GM23338 (cell line): ENCODE results near the gene HDAC10. TPM values are rescaled to one million over a fixed set of nuclear protein-coding genes. Genes with fewer than 3 reads are reported as not detected.

Source experiments
- ATAC-seq: fragments of 200-7000 bp; cut with Tn5 transposase; 3 replicates; pipeline ENCODE4 v1.9.1; 2020
- DNase-seq: peaks from one replicate; pipeline ENCODE4 v3.0.0-alpha.2; 2015; ENCODE audit warnings: low spot score
- H2AFZ ChIP-seq: fragments of 200-600 bp; sonication (generic); 2 replicates; pipeline ENCODE4 v1.8.0; 2016; ENCODE audit warnings: antibody characterized with exemption, mild to moderate bottlenecking, moderate library complexity
- H3F3A ChIP-seq: fragments of 200-600 bp; sonication (generic); replicated peaks from 2 replicates; pipeline ENCODE4 v1.8.0; 2017; ENCODE audit warnings: antibody characterized with exemption, mixed run types, low read depth
- H3K27ac ChIP-seq: fragments of 200-600 bp; sonication (generic); 2 replicates; pipeline ENCODE4 v1.6.1; 2016; ENCODE audit warnings: low read depth
- H3K27me3 ChIP-seq: fragments of 200-600 bp; sonication (generic); 2 replicates; pipeline ENCODE4 v1.8.0; 2016; ENCODE audit warnings: mild to moderate bottlenecking, mixed run types, moderate library complexity; ENCODE audit not compliant: insufficient read depth
- H3K36me3 ChIP-seq: fragments of 200-600 bp; sonication (generic); 2 replicates; pipeline ENCODE4 v1.8.0; 2016; ENCODE audit warnings: mild to moderate bottlenecking; ENCODE audit not compliant: insufficient read depth
- H3K4me1 ChIP-seq: fragments of 200-600 bp; sonication (generic); 2 replicates; pipeline ENCODE4 v1.8.0; 2016; ENCODE audit warnings: mild to moderate bottlenecking, moderate library complexity; ENCODE audit not compliant: insufficient read depth
- H3K4me2 ChIP-seq: fragments of 200-600 bp; sonication (generic); 2 replicates; pipeline ENCODE4 v1.7.1; 2017; ENCODE audit warnings: mixed run types
- H3K4me3 ChIP-seq: fragments of 200-600 bp; sonication (generic); 2 replicates; pipeline ENCODE4 v1.6.1; 2016; ENCODE audit warnings: mixed run types
- H3K79me2 ChIP-seq: fragments of 200-600 bp; sonication (generic); replicated peaks from 2 replicates; pipeline ENCODE4 v1.8.0; 2017; ENCODE audit warnings: mild to moderate bottlenecking; ENCODE audit not compliant: insufficient read depth
- H3K9me2 ChIP-seq: fragments of 200-600 bp; sonication (generic); 2 replicates; pipeline ENCODE4 v1.8.0; 2017; ENCODE audit not compliant: insufficient read depth
- H4K20me1 ChIP-seq: fragments of 200-600 bp; sonication (generic); replicated peaks from 2 replicates; pipeline ENCODE4 v1.8.0; 2017; ENCODE audit warnings: mild to moderate bottlenecking; ENCODE audit not compliant: insufficient read depth
- H3K27ac Mint-ChIP-seq: 2 replicates; pipeline ENCODE4 v1.8.0; 2020; ENCODE audit warnings: inconsistent platforms, mild to moderate bottlenecking, moderate library complexity, mixed read lengths
- H3K27me3 Mint-ChIP-seq: 3 replicates; pipeline ENCODE4 v1.8.0; 2022; ENCODE audit warnings: low read depth, mild to moderate bottlenecking, moderate library complexity, mixed read lengths, inconsistent platforms; ENCODE audit not compliant: insufficient read depth, poor library complexity
- H3K36me3 Mint-ChIP-seq: 3 replicates; pipeline ENCODE4 v1.8.0; 2021; ENCODE audit warnings: low read depth, mild to moderate bottlenecking, inconsistent platforms, moderate library complexity, mixed read lengths
- H3K4me1 Mint-ChIP-seq: 3 replicates; pipeline ENCODE4 v1.8.0; 2020; ENCODE audit warnings: mild to moderate bottlenecking, inconsistent platforms, mixed read lengths
- H3K4me3 Mint-ChIP-seq: 3 replicates; pipeline ENCODE4 v1.8.0; 2021; ENCODE audit warnings: moderate library complexity, mild to moderate bottlenecking, inconsistent platforms, mixed read lengths
- H3K9me3 Mint-ChIP-seq: 3 replicates; pipeline ENCODE4 v1.8.0; 2020; ENCODE audit warnings: moderate library complexity, mild to moderate bottlenecking, inconsistent platforms, mixed read lengths
- CTCF ChIP-seq, 2 experiments: fragments of 200-600 bp in 1 of 2; sonication (generic) in 1 of 2; conservative IDR thresholded peaks; 2 replicates each; pipeline versions ENCODE4 v1.5.1 to v1.6.1; 2016 to 2017; ENCODE audit warnings: antibody characterized with exemption in 2 of 2, low read depth in 2 of 2, mild to moderate bottlenecking in 2 of 2, moderate library complexity in 1 of 2
- ETS1 ChIP-seq: IDR thresholded peaks from 2 replicates; pipeline ENCODE4 v1.6.1; 2016; ENCODE audit warnings: antibody characterized with exemption
- EZH2 ChIP-seq: fragments of 200-600 bp; sonication (generic); IDR thresholded peaks from one replicate; pipeline ENCODE4 v1.8.0; 2017; ENCODE audit warnings: antibody characterized with exemption, mild to moderate bottlenecking, low read depth; ENCODE audit not compliant: unreplicated experiment
- EZH2phosphoT487 ChIP-seq: fragments of 200-600 bp; sonication (generic); IDR thresholded peaks from one replicate; pipeline ENCODE4 v1.8.1; 2018; ENCODE audit warnings: antibody characterized with exemption; ENCODE audit not compliant: unreplicated experiment
- JUNB ChIP-seq: IDR thresholded peaks from one replicate; pipeline ENCODE4 v1.6.1; 2016; ENCODE audit warnings: antibody characterized with exemption; ENCODE audit not compliant: unreplicated experiment
- STAT1 ChIP-seq: IDR thresholded peaks from one replicate; pipeline ENCODE4 v1.6.1; 2016; ENCODE audit warnings: antibody characterized with exemption; ENCODE audit not compliant: unreplicated experiment
- ZNF114 ChIP-seq: fragments of 250-450 bp; sonication (Bioruptor Pico); IDR thresholded peaks from 2 replicates; pipeline ENCODE4 v1.5.0; 2020; ENCODE audit warnings: mild to moderate bottlenecking, moderate library complexity
- ZNF331 ChIP-seq: fragments of 250-450 bp; sonication (Bioruptor Pico); IDR thresholded peaks from 2 replicates; pipeline ENCODE4 v1.5.0; 2020; ENCODE audit warnings: low read depth, mild to moderate bottlenecking, moderate library complexity
- ZNF462 ChIP-seq: fragments of 250-450 bp; sonication (Bioruptor Pico); IDR thresholded peaks from 2 replicates; pipeline ENCODE4 v1.5.0; 2020; ENCODE audit warnings: mild to moderate bottlenecking, moderate library complexity
- polyA plus RNA-seq: library from polyadenylated mRNA; unstranded; fragments of >200 nt; fragmentation: Nextera tagmentation; extraction: Ambion mirVana; gene quantifications from 2 replicates; pipeline ENCODE4 v1.2.1, GENCODE V29; 2016
- total RNA-seq: library from RNA; depleted of rRNA; stranded (reverse); fragments of >200 nt; shearing (Covaris generic); gene quantifications from 2 replicates; pipeline ENCODE4 v1.2.3, GENCODE V29; 2014

HDAC10 gene
- total and polyA plus RNA-seq, 2 experiments from 2014 or later = 4.1 to 41.9 TPM

- no peaks in the 10 kb centered on the region for H3K9me2 ChIP-seq
- no peaks in the 10 kb centered on the region for H3K79me2 ChIP-seq
- no peak overlapping the region for H3K4me3 Mint-ChIP-seq
- no peak overlapping the region for H3K4me3 ChIP-seq
- DNase-seq (no peak), ATAC-seq (no peak)
- H3F3A ChIP-seq = no peaks in the 10 kb centered on the region
- H3K27me3 Mint-ChIP-seq = peaks cover 21% of the 10 kb centered on the region
- no peaks in the 10 kb centered on the region for H3K36me3 Mint-ChIP-seq
- TF ChIP-seq JUNB (no peak), EZH2phosphoT487 (no peak), CTCF (conservative IDR thresholded peaks at IDR 0.05; ENCODE audit: low read depth in 2 of 2) (no peak), EZH2 (no peak), ZNF114 (no peak), ZNF462 (no peak), ZNF331 (no peak), STAT1 (no peak), ETS1 (no peak)
- H4K20me1 ChIP-seq = no peaks in the 10 kb centered on the region
- H3K27ac ChIP-seq = no peak overlapping the region
- no peak overlapping the region for H2AFZ ChIP-seq
- peaks cover 7% of the 10 kb centered on the region for H3K4me1 ChIP-seq
- no peaks in the 10 kb centered on the region for H3K36me3 ChIP-seq
- H3K4me1 Mint-ChIP-seq = peaks cover 6% of the 10 kb centered on the region; the same call in 2 of the 3 replicates
- no peak overlapping the region for H3K4me2 ChIP-seq
- no peak overlapping the region for H3K27ac Mint-ChIP-seq
- H3K27me3 ChIP-seq = peaks cover 23% of the 10 kb centered on the region
- H3K9me3 Mint-ChIP-seq = no peaks in the 10 kb centered on the region
These were observed 7.6 kb upstream of the HDAC10 start for GRCh38 chr22:50258361-50259292.
